ENCODE measurements around the gene NR0B2. TPM values are rescaled to one million over a fixed set of nuclear protein-coding genes. Genes with fewer than 3 reads are reported as not detected.

The NR0B2 gene
- total and polyA plus RNA-seq, 2 of the 13 experiments (the other 11 are each of a cell fraction or from before 2014, with no cell fraction given) = 72.5 to 133 TPM

- no peak; the same call in 1 of the 2 replicates for TF ChIP-seq HMGXB3 (CRISPR knock-in tag; IDR thresholded peaks at IDR 0.05; ENCODE audit: borderline replicate concordance)
- peak; percentile 38; the same call in 1 of the 2 replicates for TF ChIP-seq FOXK1 (CRISPR knock-in tag; IDR thresholded peaks at IDR 0.05; ENCODE audit: borderline replicate concordance, low read depth)
- no peak; the same call in 1 of the 2 replicates for TF ChIP-seq ZNF703 (CRISPR knock-in tag; IDR thresholded peaks at IDR 0.05; ENCODE audit: borderline replicate concordance)
- 0 out of 2 replicates have a peak, but pooled peaks have one; percentile 42 for TF ChIP-seq ZFP82 (CRISPR knock-in tag; IDR thresholded peaks at IDR 0.05; ENCODE audit: borderline replicate concordance)
- peak; percentile 57; the same call in 1 of the 2 replicates for TF ChIP-seq PAX8 (CRISPR knock-in tag; IDR thresholded peaks at IDR 0.05; ENCODE audit: borderline replicate concordance)
- no peak; the same call in none of the 2 replicates for TF ChIP-seq ZNF296 (CRISPR knock-in tag; conservative IDR thresholded peaks at IDR 0.05)
- no peak for TF ChIP-seq SMC3 (IDR thresholded peaks at IDR 0.05; ENCODE audit: low read length)
- TF ChIP-seq ZNF678 (CRISPR knock-in tag; IDR thresholded peaks at IDR 0.05) = peak; percentile 70
- no peak for TF ChIP-seq EZH2 (conservative IDR thresholded peaks at IDR 0.05; ENCODE audit: low read depth, low read length)
- peak; percentile 94; the same call in 1 of the 2 replicates for TF ChIP-seq NR0B2 (CRISPR knock-in tag; IDR thresholded peaks at IDR 0.05)
- TF ChIP-seq ZNF256 (CRISPR knock-in tag; conservative IDR thresholded peaks at IDR 0.05) = 0 out of 2 replicates have a peak, but pooled peaks have one; percentile 30
- no peak for TF ChIP-seq BCLAF1 (IDR thresholded peaks at IDR 0.05)
- no peak for TF ChIP-seq ZNF850 (CRISPR knock-in tag; conservative IDR thresholded peaks at IDR 0.05)
- 0 out of 2 replicates have a peak, but pooled peaks have one; percentile 27 for TF ChIP-seq ZNF331 (CRISPR knock-in tag; IDR thresholded peaks at IDR 0.05)
- peak; percentile 80; the same call in 1 of the 2 replicates for TF ChIP-seq ZNF234 (CRISPR knock-in tag; conservative IDR thresholded peaks at IDR 0.05)
- TF ChIP-seq ZBTB25 (CRISPR knock-in tag; IDR thresholded peaks at IDR 0.05) = no peak
- TF ChIP-seq ETS1 (CRISPR knock-in tag; IDR thresholded peaks at IDR 0.05) = no peak; the same call in 1 of the 2 replicates
These were observed 8.0 kb upstream of the NR0B2 start, which contains the start of gene NUDC (continued) for GRCh38 chr1:26921540-26922430.

All from HepG2 (cell line).